ENCODE measurements around the gene DENND6B.
"Not testable (repeated sequence)": the region's sequence is repeated elsewhere in the genome, so short reads cannot be mapped to it uniquely, and the experiment has no call there.

DENND6B gene

GRCh38 chr22:50338860-50339462 lies 12.1 kb upstream of the DENND6B start:
- no peak for DNase-seq (ENCODE audit: low read depth)
- H3K4me3 ChIP-seq (ENCODE audit: control insufficient read depth, low read depth, low read length) = no peak overlapping the region
- TF ChIP-seq CTCF (IDR thresholded peaks at IDR 0.05; ENCODE audit: control insufficient read depth, insufficient read depth, low read depth, low read length, missing control alignments) = no peak

- no peak for TF ChIP-seq CTCF (IDR thresholded peaks at IDR 0.05; ENCODE audit: control insufficient read depth, insufficient read depth, low read depth, low read length, missing control alignments)
- H3K4me3 ChIP-seq (ENCODE audit: control insufficient read depth, low read depth, low read length) = no peak overlapping the region
- DNase-seq (ENCODE audit: low read depth) = no peak
Observed at GRCh38 chr22:50338042-50338573, 11.3 kb upstream of the DENND6B start.

GRCh38 chr22:50337262-50338041 lies 10.6 kb upstream of the DENND6B start:
- H3K4me3 ChIP-seq (ENCODE audit: control insufficient read depth, low read depth, low read length) = no peak overlapping the region
- no peak for DNase-seq (ENCODE audit: low read depth)
- TF ChIP-seq CTCF (IDR thresholded peaks at IDR 0.05; ENCODE audit: control insufficient read depth, insufficient read depth, low read depth, low read length, missing control alignments) = no peak

GRCh38 chr22:50334433-50334832 lies 7.6 kb upstream of the DENND6B start:
- not testable (repeated sequence) for H3K4me3 ChIP-seq (ENCODE audit: control insufficient read depth, low read depth, low read length); DNase-seq (ENCODE audit: low read depth)

GRCh38 chr22:50329236-50329635 lies 2.4 kb upstream of the DENND6B start:
- H3K4me3 ChIP-seq (ENCODE audit: control insufficient read depth, low read depth, low read length) = no peak overlapping the region
- no peak for TF ChIP-seq CTCF (IDR thresholded peaks at IDR 0.05; ENCODE audit: control insufficient read depth, insufficient read depth, low read depth, low read length, missing control alignments)
- no peak for DNase-seq (ENCODE audit: low read depth)

GRCh38 chr22:50327711-50328019 lies 853 bp upstream of the DENND6B start:
- TF ChIP-seq CTCF (IDR thresholded peaks at IDR 0.05; ENCODE audit: control insufficient read depth, insufficient read depth, low read depth, low read length, missing control alignments) = no peak
- DNase-seq (ENCODE audit: low read depth) = no peak
- peak overlapping the region; percentile 52 for H3K4me3 ChIP-seq (ENCODE audit: control insufficient read depth, low read depth, low read length)

- no peak for TF ChIP-seq CTCF (IDR thresholded peaks at IDR 0.05; ENCODE audit: control insufficient read depth, insufficient read depth, low read depth, low read length, missing control alignments)
- peak overlapping the region; percentile 62 for H3K4me3 ChIP-seq (ENCODE audit: control insufficient read depth, low read depth, low read length)
- no peak for DNase-seq (ENCODE audit: low read depth)
Observed at GRCh38 chr22:50326225-50326955, 422 bp downstream of the DENND6B start.
